ENCODE data around the gene SEL1L3.

- no peak for TF ChIP-seq CTCF (IDR thresholded peaks at IDR 0.05; ENCODE audit: extremely low read depth in 1 of 2, insufficient read depth in 1 of 2, low read depth in 1 of 2, low read length in 2 of 2)
- TF ChIP-seq MYC (IDR thresholded peaks at IDR 0.05; ENCODE audit: low read depth, low read length): no peak
- TF ChIP-seq POLR2A (IDR thresholded peaks at IDR 0.05; ENCODE audit: low read depth, low read length): no peak
Measured at GRCh38 chr4:25821267-25821666, 41.5 kb downstream of the SEL1L3 start.

All from endothelial cell of umbilical vein (primary cell).